ENCODE results near the gene DIS3. TPM values are rescaled to one million over a fixed set of nuclear protein-coding genes. Genes with fewer than 3 reads are reported as not detected.

The DIS3 gene
- total and polyA plus RNA-seq, 2 of the 13 experiments (the other 11 are each of a cell fraction or from before 2014, with no cell fraction given), result 13.2 to 35.0 TPM

- TF ChIP-seq TRIM24 (CRISPR knock-in tag; IDR thresholded peaks at IDR 0.05), result no peak
- TF ChIP-seq CAMTA2 (CRISPR knock-in tag; IDR thresholded peaks at IDR 0.05; ENCODE audit: borderline replicate concordance), result no peak
- peak; percentile 83 for TF ChIP-seq NFAT5 (CRISPR knock-in tag; IDR thresholded peaks at IDR 0.05)
- peak; percentile 68; the same call in 1 of the 2 replicates for TF ChIP-seq FOXO1 (CRISPR knock-in tag; IDR thresholded peaks at IDR 0.05)
- TF ChIP-seq, protein P1, sequence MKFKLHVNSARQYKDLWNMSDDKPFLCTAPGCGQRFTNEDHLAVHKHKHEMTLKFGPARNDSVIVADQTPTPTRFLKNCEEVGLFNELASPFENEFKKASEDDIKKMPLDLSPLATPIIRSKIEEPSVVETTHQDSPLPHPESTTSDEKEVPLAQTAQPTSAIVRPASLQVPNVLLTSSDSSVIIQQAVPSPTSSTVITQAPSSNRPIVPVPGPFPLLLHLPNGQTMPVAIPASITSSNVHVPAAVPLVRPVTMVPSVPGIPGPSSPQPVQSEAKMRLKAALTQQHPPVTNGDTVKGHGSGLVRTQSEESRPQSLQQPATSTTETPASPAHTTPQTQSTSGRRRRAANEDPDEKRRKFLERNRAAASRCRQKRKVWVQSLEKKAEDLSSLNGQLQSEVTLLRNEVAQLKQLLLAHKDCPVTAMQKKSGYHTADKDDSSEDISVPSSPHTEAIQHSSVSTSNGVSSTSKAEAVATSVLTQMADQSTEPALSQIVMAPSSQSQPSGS (CRISPR knock-in tag; IDR thresholded peaks at IDR 0.05), result peak; percentile 65
Measured at GRCh38 chr13:72727417-72728289, 54.0 kb downstream of the DIS3 start, which contains the start of the genes BORA and MZT1 (continued).

Data from HepG2 (cell line).